Astrocyte (in vitro differentiated cells and primary cell): Measurements from ENCODE around the gene RABGAP1L.

Source experiments
- CTCF ChIP-seq: IDR thresholded peaks from 2 replicates; pipeline ENCODE4 v1.5.1; 2011; ENCODE audit warnings: low read depth, mild to moderate bottlenecking, inconsistent platforms, low read length, moderate library complexity; ENCODE audit not compliant: insufficient read depth
- EZH2 ChIP-seq: IDR thresholded peaks from 2 replicates; pipeline ENCODE4 v1.6.1; 2012; ENCODE audit warnings: mild to moderate bottlenecking, low read length, inconsistent platforms; ENCODE audit not compliant: insufficient read depth

GRCh38 chr1:174583316-174583715 lies 424.0 kb downstream of the RABGAP1L start:
- TF ChIP-seq EZH2, result no peak
- no peak for TF ChIP-seq CTCF
